Cortex of kidney (tissue), 1 donor: ENCODE measurements around the gene ZNF275.
"Not testable (repeated sequence)": the region's sequence is repeated elsewhere in the genome, so short reads cannot be mapped to it uniquely, and the experiment has no call there.

Experiments used
- DNase-seq: peaks from one replicate; lab custom pipeline; 2025; lab: John Stamatoyannopoulos, UW

The ZNF275 gene

DNA sequence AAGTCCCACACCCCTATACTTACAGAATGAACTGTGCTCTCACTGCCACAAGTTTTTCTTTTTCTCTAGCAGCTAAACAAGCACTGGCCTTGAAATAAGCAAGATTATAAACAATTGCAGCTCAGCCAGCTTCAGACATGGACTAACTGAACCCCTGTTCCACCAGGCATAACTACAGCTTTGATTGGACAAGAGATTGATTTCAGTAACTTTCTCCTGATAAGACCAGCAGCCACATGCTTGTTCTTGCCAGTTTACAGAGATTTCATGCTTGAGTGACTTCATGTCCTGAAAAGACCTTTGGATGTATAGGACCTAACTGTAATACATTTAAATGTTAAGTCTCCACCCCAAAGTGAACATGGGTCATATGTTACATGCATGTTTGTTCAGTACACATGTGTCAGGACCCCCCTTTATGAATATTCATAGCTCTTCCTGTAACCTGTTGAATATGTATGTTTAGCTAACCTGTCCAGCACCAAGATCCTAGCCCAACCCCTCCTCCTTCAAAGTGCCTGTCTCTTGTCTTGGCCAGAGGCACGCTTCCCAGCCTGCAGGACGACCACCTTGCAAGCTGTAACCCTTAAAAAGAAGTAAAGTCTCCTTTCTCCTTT, 27.9 kb downstream of the ZNF275 start:
- no peak for DNase-seq

GRCh38 chrX:153365670-153366069, 31.7 kb downstream of the ZNF275 start:
- no peak for DNase-seq

- DNase-seq = no peak
Observed at GRCh38 chrX:153366119-153366518, 32.2 kb downstream of the ZNF275 start.

- DNase-seq = no peak
Observed at GRCh38 chrX:153366878-153367538, 33.1 kb downstream of the ZNF275 start.

- no peak for DNase-seq
Observed at GRCh38 chrX:153370293-153371055, 36.5 kb downstream of the ZNF275 start.

DNA sequence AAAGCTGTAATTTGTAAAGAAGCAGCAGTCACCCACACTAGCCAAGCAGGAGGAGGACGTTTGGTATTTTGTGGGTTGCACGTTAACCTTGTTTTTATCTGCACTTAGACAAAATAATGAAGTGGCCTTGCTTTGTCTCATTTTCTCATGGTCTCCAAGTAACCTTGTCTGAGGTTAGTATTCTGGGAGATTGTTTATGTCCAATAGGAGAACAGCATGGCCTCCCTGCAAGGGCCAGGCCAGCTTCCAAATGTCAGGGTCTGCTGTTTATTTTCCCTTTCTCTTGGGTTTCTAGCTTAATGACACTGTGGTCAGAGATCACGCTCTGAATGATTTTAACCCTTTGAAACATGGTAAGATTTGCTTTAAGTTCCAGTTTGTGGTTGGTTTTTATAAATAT, 37.3 kb downstream of the ZNF275 start:
- DNase-seq = no peak

DNA sequence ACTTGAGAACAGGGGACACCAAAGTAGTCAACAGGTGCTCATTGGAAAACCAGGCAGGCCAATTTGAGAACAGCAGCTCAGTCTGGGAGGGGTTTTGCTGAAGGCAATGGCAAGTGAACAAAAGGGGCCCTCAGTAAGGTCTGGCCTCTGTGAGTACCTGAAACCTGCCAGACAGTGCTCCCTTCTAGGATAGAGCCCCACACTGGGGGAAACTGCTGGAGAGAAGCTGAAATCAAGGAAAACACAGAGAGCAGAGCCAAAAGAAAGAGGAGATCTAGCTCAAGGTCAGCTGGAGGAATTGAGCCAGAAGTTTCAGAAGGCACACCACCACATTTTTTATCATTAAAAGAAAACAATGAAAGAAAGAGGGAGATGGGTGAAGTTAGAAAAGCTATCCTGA, 39.0 kb downstream of the ZNF275 start:
- DNase-seq = no peak

- no peak for DNase-seq
Observed at GRCh38 chrX:153374426-153374825, 40.5 kb downstream of the ZNF275 start.

DNA sequence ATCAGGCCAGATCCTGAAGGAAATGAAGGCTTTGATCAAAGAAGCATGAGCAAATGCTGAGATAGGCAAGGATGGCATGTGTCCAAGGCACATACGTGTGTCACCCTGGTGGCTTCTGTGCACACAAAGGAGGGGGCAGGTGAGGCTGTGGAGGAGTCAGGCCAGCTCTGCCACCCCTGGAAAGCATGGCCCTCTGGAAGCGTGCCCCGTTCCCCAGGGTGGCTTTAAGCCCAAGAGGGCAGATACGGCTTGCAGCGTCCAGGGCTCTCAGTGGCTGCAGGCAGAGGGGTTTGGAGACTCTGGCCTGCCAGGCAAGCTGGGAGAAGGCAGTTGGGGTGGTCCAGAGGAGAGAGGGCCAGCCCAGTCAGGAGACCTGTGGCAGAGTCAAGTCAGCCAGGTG, 41.6 kb downstream of the ZNF275 start:
- DNase-seq = no peak

DNA sequence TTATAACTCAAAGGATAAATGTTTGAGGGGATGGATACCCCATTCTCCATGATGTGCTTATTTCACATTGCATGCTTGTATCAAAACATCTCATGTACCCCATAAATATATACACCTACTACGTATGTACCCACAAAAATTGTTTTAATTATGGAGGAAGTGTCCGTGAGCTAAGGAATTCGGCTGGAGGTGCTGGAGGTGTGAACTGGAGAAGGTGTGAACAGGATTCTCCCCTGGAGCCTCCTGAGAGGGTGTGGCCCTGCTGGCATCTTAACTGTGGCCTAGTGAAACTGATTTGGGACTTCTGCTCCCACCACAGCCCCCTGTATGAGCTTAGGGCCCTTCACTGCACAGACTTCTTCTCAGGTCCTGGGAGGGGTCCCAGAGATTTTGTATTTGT, 43.8 kb downstream of the ZNF275 start:
- no peak for DNase-seq

DNA sequence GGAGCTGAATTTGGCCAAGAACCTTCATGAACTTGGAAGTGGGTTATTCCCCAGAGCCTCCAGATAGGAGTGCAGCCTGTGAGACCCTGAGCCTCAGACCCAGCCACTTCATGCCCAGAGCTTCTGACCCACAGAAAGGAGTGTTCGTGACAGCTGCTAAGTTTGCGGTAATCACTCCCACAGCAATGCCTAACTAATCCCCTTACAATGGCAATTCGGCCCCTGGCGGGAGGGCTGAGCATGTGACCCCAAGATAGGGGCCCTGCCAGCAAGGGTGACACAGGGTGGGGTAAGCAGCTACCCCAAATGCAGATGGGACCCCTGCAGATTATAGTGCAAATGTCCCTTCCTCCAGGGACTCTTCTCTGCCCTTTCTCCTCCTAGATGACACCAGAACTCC, 44.7 kb downstream of the ZNF275 start:
- no peak for DNase-seq

DNA sequence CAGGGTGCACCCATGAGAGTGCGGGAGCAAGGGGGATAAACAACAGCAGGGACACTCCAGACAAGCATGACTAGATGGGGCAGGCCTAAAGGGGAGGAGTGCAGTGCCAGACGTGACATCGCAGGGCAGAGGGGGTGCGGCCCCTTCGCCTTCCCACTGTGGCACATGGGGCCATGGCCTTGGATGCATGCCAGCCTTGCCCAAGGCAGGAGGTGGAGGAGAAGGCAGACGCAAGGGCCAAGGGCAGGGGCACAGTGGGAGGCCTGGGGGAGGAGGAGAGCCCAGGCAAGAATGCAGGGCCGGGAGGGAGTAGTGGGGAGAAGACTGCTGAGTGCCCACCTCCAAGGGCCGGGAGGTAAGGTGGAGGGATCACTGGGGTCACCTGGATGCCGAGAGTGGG, 45.6 kb downstream of the ZNF275 start:
- no peak for DNase-seq

GRCh38 chrX:153379971-153380581, 46.1 kb downstream of the ZNF275 start:
- no peak for DNase-seq

GRCh38 chrX:153380691-153381090, 46.7 kb downstream of the ZNF275 start:
- DNase-seq = no peak

GRCh38 chrX:153381684-153382532, 48.0 kb downstream of the ZNF275 start:
- DNase-seq = no peak

- no peak for DNase-seq
Observed at GRCh38 chrX:153382563-153383482, 48.9 kb downstream of the ZNF275 start.

- DNase-seq = no peak
Observed at GRCh38 chrX:153384390-153384789, 50.4 kb downstream of the ZNF275 start.

- not testable (repeated sequence) for DNase-seq
Observed at GRCh38 chrX:153384973-153385372, 51.0 kb downstream of the ZNF275 start.

DNA sequence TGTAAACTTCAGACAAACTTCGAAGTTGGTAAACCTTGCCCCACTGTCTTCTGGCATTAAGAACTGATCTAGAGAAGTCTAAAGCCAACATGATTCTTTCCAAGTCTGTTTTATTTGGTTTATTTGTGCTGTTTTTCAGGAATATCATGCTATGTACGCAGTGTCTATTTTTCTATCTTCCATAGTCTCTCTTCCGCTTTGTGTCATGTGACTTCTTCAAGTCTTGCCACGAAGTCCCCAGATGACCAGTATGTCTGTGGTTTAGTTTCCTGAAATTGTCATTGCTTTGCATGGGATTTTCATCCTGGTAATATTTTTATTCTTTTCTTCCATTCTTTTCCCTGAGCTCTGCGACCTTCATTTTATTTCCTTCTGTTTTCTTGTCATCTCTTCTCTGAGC, 52.1 kb downstream of the ZNF275 start:
- no peak for DNase-seq

DNA sequence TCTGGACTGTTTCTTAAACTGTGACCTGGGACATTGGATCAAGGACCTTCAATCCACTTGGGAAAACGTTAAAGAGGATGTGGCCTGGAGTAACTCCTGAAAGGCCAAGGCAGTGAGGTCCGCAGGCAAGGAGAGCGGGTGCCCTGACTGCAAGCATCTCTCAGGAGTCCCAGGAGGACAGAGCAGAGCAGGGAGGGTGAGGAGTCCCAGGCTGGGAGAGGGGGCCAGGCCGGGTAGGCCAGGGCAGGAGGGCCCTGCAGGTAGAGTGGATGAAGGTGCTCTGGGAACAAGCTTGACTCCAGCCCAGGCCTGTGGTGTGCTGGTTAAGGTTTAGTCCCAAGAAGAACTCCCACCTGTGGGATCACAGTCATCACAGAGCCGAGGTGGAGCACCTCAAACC, 53.4 kb downstream of the ZNF275 start:
- no peak for DNase-seq
